NK-92 treated with Interleukin-12 subunit alpha and Interleukin-12 subunit beta, amount 100 ng/mL, for 24 hours (cell line): Measurements from ENCODE around the gene MSI2.

Source experiments
- DNase-seq: peaks from one replicate; lab custom pipeline; 2025; lab: John Stamatoyannopoulos, UW

MSI2 gene

GRCh38 chr17:57271821-57272220, 15.5 kb downstream of the MSI2 start:
- DNase-seq: no peak

DNA sequence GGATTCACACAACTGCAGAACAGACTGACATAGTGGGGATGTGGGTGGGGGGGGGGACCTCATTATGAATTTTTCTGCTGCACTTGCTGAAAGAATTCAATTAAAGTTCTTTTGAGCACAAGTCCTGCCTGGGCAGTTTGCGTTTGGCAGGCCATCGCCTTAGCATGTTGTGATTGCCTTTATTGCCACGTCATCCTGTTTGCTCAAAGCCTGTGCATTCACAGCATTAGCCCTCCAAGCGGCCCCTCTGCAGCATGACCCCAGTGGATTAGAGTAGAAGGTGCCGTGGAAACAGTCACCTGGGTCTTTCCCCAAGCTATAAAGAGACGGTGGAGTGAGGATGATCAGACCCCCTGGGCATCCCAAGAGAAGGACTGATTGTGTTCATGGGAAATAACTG, 17.2 kb downstream of the MSI2 start:
- no peak for DNase-seq

- no peak for DNase-seq
Measured at GRCh38 chr17:57274162-57274561, 17.8 kb downstream of the MSI2 start.

DNA sequence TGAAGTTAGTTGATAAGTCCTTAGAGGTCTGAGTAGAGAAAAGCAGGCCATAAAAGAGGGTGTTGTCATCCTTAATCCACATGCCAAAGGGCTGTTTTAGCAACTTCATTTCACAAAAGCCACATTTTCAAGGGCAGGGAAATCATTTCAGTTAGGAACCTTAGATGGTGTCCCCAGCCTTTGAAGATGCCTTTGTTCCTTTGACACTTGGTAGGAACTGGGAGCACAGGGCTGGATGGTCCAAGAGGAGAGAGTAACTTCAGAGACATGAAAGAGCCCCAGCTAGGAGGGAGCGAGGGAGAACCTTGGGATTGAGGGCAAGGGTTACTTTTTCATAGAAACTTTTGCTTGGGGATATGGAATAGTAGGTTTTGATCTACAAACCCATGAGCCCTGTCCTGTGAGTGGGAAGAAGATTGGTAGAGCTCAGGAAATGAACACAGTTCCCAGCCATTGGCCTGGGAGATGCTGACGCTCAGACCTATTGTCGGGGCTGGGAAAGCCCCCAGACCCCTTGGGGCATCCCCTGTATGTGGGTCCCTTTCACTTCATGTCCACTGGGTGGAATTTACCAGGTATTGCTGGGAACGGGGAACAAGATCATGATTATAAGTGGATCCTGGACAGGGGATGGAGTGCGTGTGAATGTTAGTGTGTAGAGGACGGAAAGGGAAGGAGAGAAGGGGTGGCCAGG, 18.9 kb downstream of the MSI2 start:
- DNase-seq: no peak

GRCh38 chr17:57276621-57277020, 20.3 kb downstream of the MSI2 start:
- no peak for DNase-seq

DNA sequence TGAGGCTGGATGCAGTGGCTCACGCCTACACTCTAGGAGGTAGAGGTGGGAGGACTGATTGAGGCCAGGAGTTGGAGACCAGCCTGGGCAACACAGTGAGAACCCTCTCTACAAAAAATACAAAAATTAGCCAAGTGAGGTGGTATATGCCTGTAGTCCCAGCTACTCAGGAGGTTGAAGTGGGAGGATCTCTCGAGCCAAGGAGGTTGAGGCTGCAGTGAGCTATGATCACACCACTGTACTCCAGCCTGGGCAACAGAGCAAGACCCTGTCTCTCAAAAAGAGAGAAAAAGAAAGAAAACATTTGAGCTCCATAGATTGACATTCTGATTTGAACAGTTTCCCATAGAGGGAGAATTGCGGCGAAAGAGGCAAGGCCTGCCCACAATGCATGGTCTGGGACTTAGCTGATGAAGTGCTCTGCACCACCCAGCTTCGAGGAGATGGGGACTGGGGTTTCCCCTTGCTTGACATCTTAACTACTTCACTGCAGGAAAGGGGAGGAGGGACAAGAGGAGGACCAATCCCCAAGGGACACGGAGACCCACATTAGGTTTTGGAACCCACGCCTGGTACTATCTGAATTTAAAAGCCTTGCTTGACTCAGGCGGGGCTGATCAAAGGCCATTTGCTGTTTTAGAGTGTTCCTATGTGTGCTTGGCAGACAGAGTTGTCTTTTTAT, 21.7 kb downstream of the MSI2 start:
- no peak for DNase-seq

DNA sequence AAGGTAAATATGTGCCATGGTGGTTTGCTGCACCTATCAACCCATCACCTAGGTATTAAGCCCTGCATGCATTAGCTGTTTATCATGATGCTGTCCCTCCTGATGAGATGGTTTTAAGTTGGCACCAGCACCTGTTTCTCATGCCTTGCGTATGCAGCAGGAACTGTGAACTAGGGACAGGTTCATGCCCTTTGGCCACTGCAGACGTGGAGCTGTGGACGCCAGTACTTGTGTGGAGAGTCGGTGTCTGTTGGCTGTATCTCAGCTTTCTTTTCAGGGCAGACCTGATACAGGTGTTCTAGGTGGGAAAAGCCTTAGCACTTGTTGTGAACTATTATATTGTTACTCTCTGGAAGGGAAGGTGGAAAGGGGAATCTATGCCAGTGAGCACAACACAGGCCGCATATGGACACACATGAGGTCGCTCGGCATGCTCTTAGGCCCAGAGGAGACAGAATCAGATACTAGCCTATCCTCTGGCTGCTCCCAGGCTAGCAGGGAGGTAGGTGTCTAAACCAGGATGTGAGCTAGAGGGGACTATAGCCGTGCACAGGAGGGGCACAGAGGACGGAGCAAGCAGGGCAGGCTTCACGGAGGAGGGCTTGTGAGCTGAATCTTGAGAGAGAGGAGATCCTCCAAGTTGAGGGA, 22.5 kb downstream of the MSI2 start:
- no peak for DNase-seq

GRCh38 chr17:57279432-57279831, 23.1 kb downstream of the MSI2 start:
- no peak for DNase-seq

GRCh38 chr17:57281887-57282286, 25.6 kb downstream of the MSI2 start:
- no peak for DNase-seq

- DNase-seq: no peak
Measured at GRCh38 chr17:57282296-57282695, 26.0 kb downstream of the MSI2 start.

- no peak for DNase-seq
Measured at GRCh38 chr17:57283203-57283971, 27.1 kb downstream of the MSI2 start.

DNA sequence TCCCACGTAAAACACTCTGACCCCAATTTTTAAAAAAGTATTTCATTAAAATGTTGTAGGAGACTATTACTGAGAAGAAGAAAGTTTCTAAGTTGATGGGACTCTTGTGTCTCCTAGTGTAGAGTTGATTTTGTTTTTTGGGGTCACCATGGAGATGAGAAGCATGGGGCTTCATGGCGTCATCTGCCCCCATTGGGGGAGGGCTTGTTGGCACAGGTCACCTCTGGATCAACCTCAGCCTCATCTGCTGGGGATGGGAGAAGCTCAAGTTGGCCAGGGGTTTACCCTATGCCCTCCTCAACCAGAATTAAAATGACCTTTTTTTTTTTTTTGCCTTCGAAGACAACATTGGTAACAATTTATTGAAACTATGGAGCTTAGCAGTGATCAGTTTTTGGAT, 28.3 kb downstream of the MSI2 start:
- no peak for DNase-seq

GRCh38 chr17:57284984-57285646, 28.8 kb downstream of the MSI2 start:
- no peak for DNase-seq

- DNase-seq: no peak
Measured at GRCh38 chr17:57285701-57286100, 29.4 kb downstream of the MSI2 start.

DNA sequence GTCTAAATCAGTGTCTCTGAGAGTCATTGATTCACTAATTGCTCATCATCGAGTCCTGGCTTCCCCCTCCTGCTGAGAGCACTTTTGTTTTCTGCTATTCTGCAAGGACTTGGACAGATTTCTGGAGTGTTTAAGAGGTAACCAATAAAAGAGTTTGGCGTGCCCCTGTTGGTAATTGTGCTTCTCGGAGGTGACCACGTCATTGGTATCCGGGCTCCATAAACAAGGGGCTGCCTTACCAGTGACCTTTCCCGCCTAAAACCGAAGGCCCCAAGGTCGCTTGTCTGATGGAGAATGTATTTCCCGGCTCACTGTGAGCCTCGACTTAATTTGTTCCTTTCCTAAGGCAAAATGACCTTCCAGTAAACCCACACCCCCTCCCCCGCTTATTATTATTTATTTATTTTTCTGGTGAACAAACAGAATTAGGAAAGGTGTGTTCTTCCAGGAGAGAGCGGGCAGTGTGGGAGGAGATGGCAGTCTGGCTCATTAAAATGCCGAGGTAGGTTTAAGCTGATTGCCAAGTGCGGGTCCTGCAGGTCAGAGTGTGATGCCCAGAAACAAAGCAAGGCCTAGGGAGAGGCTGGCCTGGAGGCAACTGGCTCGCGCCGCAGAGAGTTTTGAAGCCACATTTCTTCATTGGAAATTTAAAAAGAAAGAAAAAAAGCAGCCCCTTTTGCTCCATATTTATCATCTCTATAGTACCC, 30.2 kb downstream of the MSI2 start:
- no peak for DNase-seq

DNA sequence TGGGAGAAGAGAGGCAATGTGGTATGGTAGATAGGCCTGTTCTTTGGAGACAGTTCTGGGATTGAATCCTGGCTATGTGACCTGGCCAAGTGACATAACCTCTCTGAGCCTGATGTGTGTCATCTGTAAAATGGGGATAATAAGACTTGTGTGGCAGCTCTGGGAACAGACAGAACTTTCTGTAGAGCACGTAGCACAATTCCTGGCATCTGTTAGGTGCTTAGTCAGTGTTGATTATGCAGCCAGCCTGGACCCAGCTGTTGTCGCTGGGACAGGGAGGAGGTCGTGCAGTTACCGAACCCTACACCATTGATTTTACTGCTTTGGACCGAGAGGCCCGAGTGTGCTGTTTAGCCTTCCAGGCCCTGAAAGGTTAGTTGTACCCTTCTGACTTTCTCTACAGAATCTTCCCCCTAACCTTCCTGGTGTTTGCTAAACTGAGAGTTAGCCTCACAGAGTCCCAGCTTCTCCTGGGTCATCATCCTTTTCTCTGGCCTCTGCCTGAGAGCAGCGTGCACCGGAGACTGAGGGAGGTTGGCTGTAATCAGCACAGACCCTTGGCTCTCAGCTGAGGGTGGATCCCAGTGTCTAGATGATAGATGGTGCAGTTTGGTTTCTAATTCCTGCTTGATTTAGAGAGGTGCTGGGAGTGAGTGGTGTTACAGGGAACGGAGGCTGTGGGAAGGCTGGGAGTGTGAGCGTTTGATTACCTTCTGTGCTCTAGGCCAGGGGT, 31.9 kb downstream of the MSI2 start:
- no peak for DNase-seq

GRCh38 chr17:57288773-57289121, 32.4 kb downstream of the MSI2 start:
- no peak for DNase-seq

DNA sequence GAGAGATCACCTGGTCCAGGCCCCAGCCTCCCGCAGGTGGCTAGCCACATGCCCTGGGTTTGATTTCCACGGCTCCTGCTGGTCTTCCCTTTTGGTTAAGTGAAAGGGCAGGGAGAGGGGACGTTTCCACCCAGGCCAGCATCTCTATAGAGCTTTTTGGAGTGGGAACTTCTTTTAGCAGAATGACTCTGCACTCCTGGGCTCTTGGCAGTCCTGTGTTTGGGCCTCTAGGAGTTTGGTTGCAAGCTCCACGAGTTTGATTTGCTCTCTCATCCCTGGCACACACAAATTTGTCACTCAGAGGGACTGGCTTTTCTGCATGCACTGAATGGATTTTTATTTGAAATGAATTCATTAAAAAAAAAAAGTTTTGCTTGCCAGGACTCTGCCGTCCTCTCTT, 32.8 kb downstream of the MSI2 start:
- no peak for DNase-seq

- DNase-seq: no peak
Measured at GRCh38 chr17:57289613-57290012, 33.3 kb downstream of the MSI2 start.

GRCh38 chr17:57290981-57291380, 34.7 kb downstream of the MSI2 start:
- no peak for DNase-seq

DNA sequence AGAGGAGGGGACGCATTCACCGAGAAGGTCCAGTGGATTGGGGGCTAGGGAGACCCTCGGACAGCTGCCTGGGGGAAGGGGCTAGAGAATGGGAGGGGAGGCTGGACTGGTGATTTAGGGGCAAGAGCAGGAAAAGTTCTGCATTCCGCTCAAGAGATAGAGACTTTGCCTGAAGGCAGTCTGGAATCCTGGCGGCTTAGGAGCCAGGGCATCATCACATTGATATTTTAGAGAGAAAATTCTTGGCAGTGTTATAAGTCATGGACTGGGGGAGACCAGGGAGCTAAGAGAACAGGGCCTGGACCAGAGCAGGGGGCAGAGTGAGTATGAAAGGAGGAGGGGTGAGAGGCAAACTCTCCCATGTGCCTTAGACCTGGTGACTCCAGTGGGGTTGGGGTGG, 35.8 kb downstream of the MSI2 start:
- DNase-seq: no peak
